SK-N-SH (cell line): ENCODE results near the gene UBE2L5. TPM values are rescaled to one million over a fixed set of nuclear protein-coding genes. Genes with fewer than 3 reads are reported as not detected.
"Not testable (repeated sequence)": the region's sequence is repeated elsewhere in the genome, so short reads cannot be mapped to it uniquely, and the experiment has no call there.

ENCODE experiments used
- CTCF ChIA-PET: fragments of 300-600, 350-600 bp; formaldehyde crosslinking; extraction: SDS; loops from one replicate; lab custom pipeline; 2021; lab: Yijun Ruan, JAX
- POLR2A ChIA-PET: fragments of 350-600 bp; sonication (Branson Sonifier 250); formaldehyde crosslinking; extraction: SDS; loops from one replicate; lab custom pipeline; 2020; ENCODE audit warnings: antibody characterized with exemption, inconsistent platforms; lab: Yijun Ruan, JAX
- DNase-seq: peaks from one replicate; pipeline ENCODE4 v3.0.0; 2012
- H2AFZ ChIP-seq: fragments of 200-600 bp; sonication (generic); 2 replicates; pipeline ENCODE4 v1.8.1; 2016; ENCODE audit warnings: antibody characterized with exemption, mild to moderate bottlenecking, low read depth
- H3F3A ChIP-seq: fragments of 200-600 bp; sonication (generic); replicated peaks from 2 replicates; pipeline ENCODE3; 2016; ENCODE audit warnings: antibody characterized with exemption, mild to moderate bottlenecking; ENCODE audit not compliant: insufficient read depth
- H3K27ac ChIP-seq, 2 experiments: fragments of 200-500 bp in 1 of 2; fragments of 200-600 bp in 1 of 2; sonication (Bioruptor generic) in 1 of 2; sonication (generic), shearing (Covaris generic) in 1 of 2; 2 replicates each; pipeline versions ENCODE4 v1.5.1 to v1.6.1; 2014 to 2016; ENCODE audit warnings: low read depth in 2 of 2, inconsistent platforms in 1 of 2, low read length in 1 of 2, mild to moderate bottlenecking in 1 of 2, mixed read lengths in 1 of 2
- H3K27me3 ChIP-seq: fragments of 200-600 bp; sonication (generic), shearing (Covaris generic); 2 replicates; pipeline ENCODE4 v1.6.1; 2016; ENCODE audit warnings: mixed run types; ENCODE audit not compliant: insufficient read depth
- H3K36me3 ChIP-seq, 2 experiments: fragments of 200-500 bp in 1 of 2; fragments of 200-600 bp in 1 of 2; sonication (Bioruptor generic) in 1 of 2; sonication (generic) in 1 of 2; replicated peaks in 1 of 2; 2 replicates each; pipeline versions ENCODE3 to v1.5.1; 2014 to 2016; ENCODE audit warnings: low read length in 1 of 2, mild to moderate bottlenecking in 1 of 2; ENCODE audit not compliant: insufficient read depth in 2 of 2, control insufficient read depth in 1 of 2
- H3K4me1 ChIP-seq, 2 experiments: fragments of 200-500 bp in 1 of 2; fragments of 200-600 bp in 1 of 2; sonication (Bioruptor generic) in 1 of 2; sonication (generic), shearing (Covaris generic) in 1 of 2; 2 replicates each; pipeline versions ENCODE4 v1.5.1 to v1.6.1; 2014 to 2016; ENCODE audit warnings: low read depth in 1 of 2, low read length in 1 of 2, mixed run types in 1 of 2; ENCODE audit not compliant: insufficient read depth in 2 of 2, control insufficient read depth in 1 of 2
- H3K4me2 ChIP-seq: fragments of 200-600 bp; sonication (generic), shearing (Covaris generic); 2 replicates; pipeline ENCODE4 v1.6.1; 2017; ENCODE audit warnings: mixed run types
- H3K4me3 ChIP-seq, 2 experiments: fragments of 200-500 bp in 1 of 2; fragments of 200-600 bp in 1 of 2; sonication (Bioruptor generic) in 1 of 2; sonication (generic), shearing (Covaris generic) in 1 of 2; 2 replicates each; pipeline versions ENCODE4 v1.5.1 to v1.8.1; 2014 to 2016; ENCODE audit warnings: low read depth in 2 of 2, inconsistent platforms in 1 of 2, low read length in 1 of 2, mild to moderate bottlenecking in 1 of 2, mixed read lengths in 1 of 2, moderate library complexity in 1 of 2
- H3K79me2 ChIP-seq: fragments of 200-600 bp; sonication (generic); 2 replicates; pipeline ENCODE4 v1.8.1; 2017; ENCODE audit warnings: mild to moderate bottlenecking; ENCODE audit not compliant: insufficient read depth
- H3K9ac ChIP-seq: fragments of 200-600 bp; sonication (generic); 2 replicates; pipeline ENCODE4 v1.6.1; 2017; ENCODE audit warnings: mixed run types
- H3K9me2 ChIP-seq: fragments of 200-600 bp; sonication (generic); 2 replicates; pipeline ENCODE4 v1.6.1; 2017; ENCODE audit warnings: mixed run types
- H3K9me3 ChIP-seq: fragments of 200-600 bp; sonication (generic); 2 replicates; pipeline ENCODE4 v1.6.1; 2017; ENCODE audit warnings: mixed run types, mild to moderate bottlenecking, moderate library complexity
- H4K20me1 ChIP-seq: fragments of 200-600 bp; sonication (generic); 2 replicates; pipeline ENCODE4 v1.6.1; 2017; ENCODE audit warnings: mild to moderate bottlenecking, mixed run types; ENCODE audit not compliant: insufficient read depth
- CHD2 ChIP-seq: fragments of 150-350 bp; IDR thresholded peaks from 2 replicates; pipeline ENCODE4 v1.6.1; 2018; ENCODE audit warnings: low read length; ENCODE audit not compliant: partially characterized antibody
- FOSL2 ChIP-seq: IDR thresholded peaks from 2 replicates; pipeline ENCODE4 v1.4.0; 2012; ENCODE audit warnings: low read depth, mild to moderate bottlenecking, moderate library complexity, borderline replicate concordance
- FOXJ3 ChIP-seq: sonication (generic); formaldehyde crosslinking; IDR thresholded peaks from 2 replicates; pipeline ENCODE4 v1.5.1; 2020; ENCODE audit warnings: mild to moderate bottlenecking, missing genetic modification reagents
- FOXM1 ChIP-seq: IDR thresholded peaks from 2 replicates; pipeline ENCODE4 v1.4.0; 2012; ENCODE audit warnings: low read depth, mild to moderate bottlenecking
- GABPA ChIP-seq: IDR thresholded peaks from 2 replicates; pipeline ENCODE4 v1.4.0; 2012; ENCODE audit warnings: low read depth, mild to moderate bottlenecking
- MXI1 ChIP-seq: IDR thresholded peaks from 2 replicates; pipeline ENCODE4 v1.6.1; 2012; ENCODE audit warnings: mild to moderate bottlenecking, low read depth, low read length, improper control_type of control experiment
- NFIC ChIP-seq: IDR thresholded peaks from 2 replicates; pipeline ENCODE4 v1.4.0; 2012; ENCODE audit warnings: borderline replicate concordance
- NRF1 ChIP-seq: IDR thresholded peaks from 2 replicates; pipeline ENCODE4 v1.6.1; 2012; ENCODE audit warnings: low read depth, mild to moderate bottlenecking, low read length
- POLR2AphosphoS5 ChIP-seq: IDR thresholded peaks from 2 replicates; pipeline ENCODE4 v1.6.1; 2012; ENCODE audit warnings: low read depth, low read length
- RAD21 ChIP-seq: IDR thresholded peaks from 2 replicates; pipeline ENCODE4 v1.6.1; 2012; ENCODE audit warnings: mild to moderate bottlenecking, low read length
- RCOR1 ChIP-seq: fragments of 150-350 bp; IDR thresholded peaks from 2 replicates; pipeline ENCODE4 v1.6.1; 2017; ENCODE audit warnings: antibody characterized with exemption, low read length
- RXRA ChIP-seq: IDR thresholded peaks from 2 replicates; pipeline ENCODE4 v1.4.0; 2012; ENCODE audit warnings: low read depth, mild to moderate bottlenecking, borderline replicate concordance
- TCF12 ChIP-seq: IDR thresholded peaks from 2 replicates; pipeline ENCODE4 v1.4.0; 2012
- WGBS: methylation state at CpG from one replicate; pipeline ENCODE4 v1.1.6; 2017; ENCODE audit warnings: low lambda C conversion rate; 5-methylcytosine and 5-hydroxymethylcytosine counted together
- polyA plus RNA-seq, 3 experiments: library from polyadenylated mRNA; depleted of rRNA; stranded (reverse); fragments of >200 nt; gene quantifications; 2 replicates each; pipeline ENCODE4 v1.2.3, GENCODE V29; 2012
- TF ChIP-seq, protein P1 (sequence below): fragments of 200-600 bp; sonication (generic); IDR thresholded peaks from 2 replicates; pipeline ENCODE4 v1.6.1; 2017; ENCODE audit warnings: antibody characterized with exemption, mild to moderate bottlenecking, moderate library complexity
- TF ChIP-seq, protein P2 (sequence below): IDR thresholded peaks from 2 replicates; pipeline ENCODE4 v1.4.0; 2012; ENCODE audit warnings: low read depth
- TF ChIP-seq, protein P3 (sequence below): IDR thresholded peaks from 2 replicates; pipeline ENCODE4 v1.4.0; 2012; ENCODE audit warnings: low read depth, borderline replicate concordance

UBE2L5 gene
- polyA plus RNA-seq, 1 of the 3 experiments (the other 2 are of a cell fraction) = 0.02 TPM

DNA sequence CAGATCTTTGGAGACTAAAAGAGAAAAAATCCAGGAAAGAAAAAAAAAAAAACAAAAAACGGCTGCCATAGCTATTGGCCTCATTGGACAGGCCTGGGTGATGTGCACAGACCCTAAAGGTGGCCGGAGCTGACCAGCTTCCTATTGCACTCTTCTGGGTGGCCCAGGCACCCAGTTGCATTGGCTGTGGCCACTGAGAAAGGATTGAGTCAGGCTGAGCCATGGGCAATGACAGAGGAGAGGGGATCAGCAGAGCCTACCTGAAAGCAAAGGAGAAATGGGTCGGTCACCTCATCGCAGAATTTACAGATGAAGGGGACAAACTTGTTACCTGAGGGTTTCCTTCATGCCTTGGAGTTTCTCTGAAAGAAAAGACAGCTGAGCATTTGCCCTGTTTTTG, 26.1 kb downstream of the UBE2L5 start (continued):
- TF ChIP-seq, protein P1, sequence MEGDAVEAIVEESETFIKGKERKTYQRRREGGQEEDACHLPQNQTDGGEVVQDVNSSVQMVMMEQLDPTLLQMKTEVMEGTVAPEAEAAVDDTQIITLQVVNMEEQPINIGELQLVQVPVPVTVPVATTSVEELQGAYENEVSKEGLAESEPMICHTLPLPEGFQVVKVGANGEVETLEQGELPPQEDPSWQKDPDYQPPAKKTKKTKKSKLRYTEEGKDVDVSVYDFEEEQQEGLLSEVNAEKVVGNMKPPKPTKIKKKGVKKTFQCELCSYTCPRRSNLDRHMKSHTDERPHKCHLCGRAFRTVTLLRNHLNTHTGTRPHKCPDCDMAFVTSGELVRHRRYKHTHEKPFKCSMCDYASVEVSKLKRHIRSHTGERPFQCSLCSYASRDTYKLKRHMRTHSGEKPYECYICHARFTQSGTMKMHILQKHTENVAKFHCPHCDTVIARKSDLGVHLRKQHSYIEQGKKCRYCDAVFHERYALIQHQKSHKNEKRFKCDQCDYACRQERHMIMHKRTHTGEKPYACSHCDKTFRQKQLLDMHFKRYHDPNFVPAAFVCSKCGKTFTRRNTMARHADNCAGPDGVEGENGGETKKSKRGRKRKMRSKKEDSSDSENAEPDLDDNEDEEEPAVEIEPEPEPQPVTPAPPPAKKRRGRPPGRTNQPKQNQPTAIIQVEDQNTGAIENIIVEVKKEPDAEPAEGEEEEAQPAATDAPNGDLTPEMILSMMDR = no peak
- TF ChIP-seq CHD2 (no peak), MXI1 (no peak)

DNA sequence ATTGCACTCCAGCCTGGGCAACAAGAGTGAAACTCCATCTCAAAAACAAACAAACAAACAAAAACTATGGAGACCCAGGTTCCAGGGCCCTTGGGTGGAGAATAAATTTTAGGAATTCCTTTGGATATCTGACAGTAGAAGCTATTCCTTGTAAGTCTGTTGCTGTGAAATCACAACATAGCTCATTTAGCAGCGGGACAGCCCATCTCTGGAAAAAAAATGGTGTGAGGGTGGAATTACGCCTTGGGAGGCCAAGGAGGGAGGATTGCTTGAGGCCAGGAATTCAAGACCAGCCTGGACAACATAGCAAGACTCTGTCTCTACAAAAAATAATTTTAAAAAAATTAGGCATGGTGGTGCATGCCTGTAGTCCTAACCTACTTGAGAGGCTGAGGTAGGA, 27.8 kb downstream of the UBE2L5 start:
- peaks cover 12% of the 10 kb centered on the region for H3F3A ChIP-seq
- H3K4me2 ChIP-seq = no peak overlapping the region
- no peak overlapping the region for H2AFZ ChIP-seq
- H3K9ac ChIP-seq = no peak overlapping the region
- no peaks in the 10 kb centered on the region for H3K27me3 ChIP-seq
- H4K20me1 ChIP-seq = no peaks in the 10 kb centered on the region
- no peaks in the 10 kb centered on the region for H3K9me3 ChIP-seq
- H3K36me3 ChIP-seq = no peaks in the 10 kb centered on the region
- no peak for DNase-seq
- H3K79me2 ChIP-seq = no peaks in the 10 kb centered on the region
- H3K4me1 ChIP-seq = no peaks in the 10 kb centered on the region
- CTCF ChIA-PET = interaction anchor here (1.0 to 1.4 kb wide), 2 partner anchors 12 to 321 kb away, joined by 3 read pairs; no protein-coding TSS in a partner anchor
- no peaks in the 10 kb centered on the region for H3K9me2 ChIP-seq
- H3K4me3 ChIP-seq = no peak overlapping the region
- 97% methylated on average over 2 of the region's 2 CpGs for WGBS
- H3K27ac ChIP-seq = no peak overlapping the region
- TF ChIP-seq MXI1 (no peak), GABPA (no peak), NRF1 (no peak), NFIC (no peak), FOSL2 (no peak), POLR2AphosphoS5 (no peak), RXRA (no peak), FOXJ3 (CRISPR knock-in tag) (no peak), CHD2 (no peak), RAD21 (no peak), FOXM1 (no peak), RCOR1 (no peak), TCF12 (no peak)
- TF ChIP-seq, protein P2, sequence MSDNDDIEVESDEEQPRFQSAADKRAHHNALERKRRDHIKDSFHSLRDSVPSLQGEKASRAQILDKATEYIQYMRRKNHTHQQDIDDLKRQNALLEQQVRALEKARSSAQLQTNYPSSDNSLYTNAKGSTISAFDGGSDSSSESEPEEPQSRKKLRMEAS = no peak
- TF ChIP-seq, protein P3, sequence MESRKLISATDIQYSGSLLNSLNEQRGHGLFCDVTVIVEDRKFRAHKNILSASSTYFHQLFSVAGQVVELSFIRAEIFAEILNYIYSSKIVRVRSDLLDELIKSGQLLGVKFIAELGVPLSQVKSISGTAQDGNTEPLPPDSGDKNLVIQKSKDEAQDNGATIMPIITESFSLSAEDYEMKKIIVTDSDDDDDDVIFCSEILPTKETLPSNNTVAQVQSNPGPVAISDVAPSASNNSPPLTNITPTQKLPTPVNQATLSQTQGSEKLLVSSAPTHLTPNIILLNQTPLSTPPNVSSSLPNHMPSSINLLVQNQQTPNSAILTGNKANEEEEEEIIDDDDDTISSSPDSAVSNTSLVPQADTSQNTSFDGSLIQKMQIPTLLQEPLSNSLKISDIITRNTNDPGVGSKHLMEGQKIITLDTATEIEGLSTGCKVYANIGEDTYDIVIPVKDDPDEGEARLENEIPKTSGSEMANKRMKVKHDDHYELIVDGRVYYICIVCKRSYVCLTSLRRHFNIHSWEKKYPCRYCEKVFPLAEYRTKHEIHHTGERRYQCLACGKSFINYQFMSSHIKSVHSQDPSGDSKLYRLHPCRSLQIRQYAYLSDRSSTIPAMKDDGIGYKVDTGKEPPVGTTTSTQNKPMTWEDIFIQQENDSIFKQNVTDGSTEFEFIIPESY = no peak
- TF ChIP-seq, all 33 proteins: peak for 0
- POLR2A ChIA-PET = interaction anchor here (0.7 kb wide), 1 partner anchor 330 kb away, joined by 4 read pairs; no protein-coding TSS in a partner anchor

DNA sequence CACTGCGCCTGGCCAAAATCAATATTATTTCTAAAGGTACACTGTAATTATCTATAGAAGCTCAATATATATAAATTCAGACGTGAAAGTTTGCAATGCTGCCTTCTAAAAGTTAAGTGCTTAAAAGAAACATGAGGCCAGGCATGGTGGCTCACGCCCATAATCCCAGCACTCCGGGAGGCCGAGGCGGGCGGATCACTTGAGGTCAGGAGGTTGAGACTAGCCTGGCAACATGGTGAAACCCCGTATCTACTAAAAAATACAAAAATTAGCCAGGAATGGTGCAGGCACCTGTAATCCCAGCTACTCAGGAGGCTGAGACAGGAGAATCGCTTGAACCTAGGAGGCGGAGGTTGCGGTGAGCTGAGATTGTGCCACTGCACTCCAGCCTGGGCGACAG, 29.2 kb downstream of the UBE2L5 start:
- H3K9ac ChIP-seq, H2AFZ ChIP-seq, H4K20me1 ChIP-seq, H3K36me3 ChIP-seq, H3K27me3 ChIP-seq, POLR2A ChIA-PET, H3K4me1 ChIP-seq, H3K9me2 ChIP-seq, H3K9me3 ChIP-seq, H3K4me3 ChIP-seq, H3K27ac ChIP-seq, DNase-seq, H3K4me2 ChIP-seq, H3K79me2 ChIP-seq: not testable (repeated sequence)
- peaks cover 19% of the 10 kb centered on the region for H3F3A ChIP-seq
- WGBS = 96% methylated on average over 12 of the region's 12 CpGs
- CTCF ChIA-PET = interaction anchor here (0.7 to 1.3 kb wide), 2 partner anchors 9 to 14 kb away, joined by 3 read pairs; no protein-coding TSS in a partner anchor
